WI38 (cell line): Measurements from ENCODE around the gene BCAR1.
A peak's percentile ranks its signal among the peaks of the same experiment; 100 is the strongest.

ENCODE experiments used
- H3K4me3 ChIP-seq: 2 replicates; pipeline ENCODE4 v1.5.1; 2011; ENCODE audit warnings: low read depth, mild to moderate bottlenecking, control low read depth, low read length
- TF ChIP-seq, protein P1 (sequence below): IDR thresholded peaks from 2 replicates; pipeline ENCODE4 v1.5.1; 2012; ENCODE audit warnings: low read depth, mild to moderate bottlenecking, control low read depth, low read length

BCAR1 gene, protein sequence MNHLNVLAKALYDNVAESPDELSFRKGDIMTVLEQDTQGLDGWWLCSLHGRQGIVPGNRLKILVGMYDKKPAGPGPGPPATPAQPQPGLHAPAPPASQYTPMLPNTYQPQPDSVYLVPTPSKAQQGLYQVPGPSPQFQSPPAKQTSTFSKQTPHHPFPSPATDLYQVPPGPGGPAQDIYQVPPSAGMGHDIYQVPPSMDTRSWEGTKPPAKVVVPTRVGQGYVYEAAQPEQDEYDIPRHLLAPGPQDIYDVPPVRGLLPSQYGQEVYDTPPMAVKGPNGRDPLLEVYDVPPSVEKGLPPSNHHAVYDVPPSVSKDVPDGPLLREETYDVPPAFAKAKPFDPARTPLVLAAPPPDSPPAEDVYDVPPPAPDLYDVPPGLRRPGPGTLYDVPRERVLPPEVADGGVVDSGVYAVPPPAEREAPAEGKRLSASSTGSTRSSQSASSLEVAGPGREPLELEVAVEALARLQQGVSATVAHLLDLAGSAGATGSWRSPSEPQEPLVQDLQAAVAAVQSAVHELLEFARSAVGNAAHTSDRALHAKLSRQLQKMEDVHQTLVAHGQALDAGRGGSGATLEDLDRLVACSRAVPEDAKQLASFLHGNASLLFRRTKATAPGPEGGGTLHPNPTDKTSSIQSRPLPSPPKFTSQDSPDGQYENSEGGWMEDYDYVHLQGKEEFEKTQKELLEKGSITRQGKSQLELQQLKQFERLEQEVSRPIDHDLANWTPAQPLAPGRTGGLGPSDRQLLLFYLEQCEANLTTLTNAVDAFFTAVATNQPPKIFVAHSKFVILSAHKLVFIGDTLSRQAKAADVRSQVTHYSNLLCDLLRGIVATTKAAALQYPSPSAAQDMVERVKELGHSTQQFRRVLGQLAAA

GRCh38 chr16:75251280-75252048, at the start of gene BCAR1:
Gene BCAR1 (minus strand): TSS chr16:75251624. CDS start chr16:75251482, 142 bp downstream.
- H3K4me3 ChIP-seq, result peak within 1 kb of the TSS; percentile 93
- TF ChIP-seq, protein P1, sequence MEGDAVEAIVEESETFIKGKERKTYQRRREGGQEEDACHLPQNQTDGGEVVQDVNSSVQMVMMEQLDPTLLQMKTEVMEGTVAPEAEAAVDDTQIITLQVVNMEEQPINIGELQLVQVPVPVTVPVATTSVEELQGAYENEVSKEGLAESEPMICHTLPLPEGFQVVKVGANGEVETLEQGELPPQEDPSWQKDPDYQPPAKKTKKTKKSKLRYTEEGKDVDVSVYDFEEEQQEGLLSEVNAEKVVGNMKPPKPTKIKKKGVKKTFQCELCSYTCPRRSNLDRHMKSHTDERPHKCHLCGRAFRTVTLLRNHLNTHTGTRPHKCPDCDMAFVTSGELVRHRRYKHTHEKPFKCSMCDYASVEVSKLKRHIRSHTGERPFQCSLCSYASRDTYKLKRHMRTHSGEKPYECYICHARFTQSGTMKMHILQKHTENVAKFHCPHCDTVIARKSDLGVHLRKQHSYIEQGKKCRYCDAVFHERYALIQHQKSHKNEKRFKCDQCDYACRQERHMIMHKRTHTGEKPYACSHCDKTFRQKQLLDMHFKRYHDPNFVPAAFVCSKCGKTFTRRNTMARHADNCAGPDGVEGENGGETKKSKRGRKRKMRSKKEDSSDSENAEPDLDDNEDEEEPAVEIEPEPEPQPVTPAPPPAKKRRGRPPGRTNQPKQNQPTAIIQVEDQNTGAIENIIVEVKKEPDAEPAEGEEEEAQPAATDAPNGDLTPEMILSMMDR, result no peak

- TF ChIP-seq, protein P1, result no peak
- H3K4me3 ChIP-seq, result no peak overlapping the region
These were observed 46.8 kb upstream of the BCAR1 start for GRCh38 chr16:75298267-75298666.

GRCh38 chr16:75296606-75297005, 45.2 kb upstream of the BCAR1 start:
- no peak overlapping the region for H3K4me3 ChIP-seq
- TF ChIP-seq, protein P1, result no peak

GRCh38 chr16:75294773-75295459, 43.5 kb upstream of the BCAR1 start:
- H3K4me3 ChIP-seq, result no peak overlapping the region
- TF ChIP-seq, protein P1, result no peak

- no peak overlapping the region for H3K4me3 ChIP-seq
- TF ChIP-seq, protein P1, result no peak
These were observed 42.3 kb upstream of the BCAR1 start for GRCh38 chr16:75293772-75294171.

DNA sequence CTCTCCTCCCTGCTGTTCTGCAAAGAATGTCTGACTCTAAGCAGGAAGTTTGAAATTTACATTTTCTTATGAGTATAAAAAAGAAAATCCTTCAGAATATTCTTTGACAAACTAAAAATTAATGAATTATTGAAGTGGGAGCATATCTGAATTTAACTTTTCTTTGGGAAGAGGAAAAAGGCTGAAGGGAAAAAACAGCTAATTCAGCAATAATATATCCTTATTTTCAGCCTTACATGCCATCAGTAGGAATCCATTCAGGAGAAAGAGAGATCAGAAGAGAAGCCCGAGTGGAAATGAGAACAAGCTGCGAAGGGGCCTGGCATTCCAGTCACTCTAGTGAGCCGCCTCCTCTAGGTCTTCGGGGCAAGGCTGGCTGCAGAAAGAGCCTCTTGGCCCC, 41.7 kb upstream of the BCAR1 start:
- no peak overlapping the region for H3K4me3 ChIP-seq
- TF ChIP-seq, protein P1, result no peak
